GM19239 (cell line): Measurements from ENCODE around the gene CNBD2.
"Not testable (repeated sequence)": the region's sequence is repeated elsewhere in the genome, so short reads cannot be mapped to it uniquely, and the experiment has no call there.

Experiments
- DNase-seq: peaks from one replicate; pipeline ENCODE4 v3.0.0; 2011; ENCODE audit warnings: low spot score; ENCODE audit not compliant: insufficient read length
- FAIRE-seq: peaks from 2 replicates; lab custom pipeline; 2011; peaks lifted over from hg19 to GRCh38; lab: Jason Lieb, UNC

CNBD2 gene

GRCh38 chr20:35972462-35972861, 4.1 kb downstream of the CNBD2 start:
- DNase-seq (no peak), FAIRE-seq (no peak)

DNA sequence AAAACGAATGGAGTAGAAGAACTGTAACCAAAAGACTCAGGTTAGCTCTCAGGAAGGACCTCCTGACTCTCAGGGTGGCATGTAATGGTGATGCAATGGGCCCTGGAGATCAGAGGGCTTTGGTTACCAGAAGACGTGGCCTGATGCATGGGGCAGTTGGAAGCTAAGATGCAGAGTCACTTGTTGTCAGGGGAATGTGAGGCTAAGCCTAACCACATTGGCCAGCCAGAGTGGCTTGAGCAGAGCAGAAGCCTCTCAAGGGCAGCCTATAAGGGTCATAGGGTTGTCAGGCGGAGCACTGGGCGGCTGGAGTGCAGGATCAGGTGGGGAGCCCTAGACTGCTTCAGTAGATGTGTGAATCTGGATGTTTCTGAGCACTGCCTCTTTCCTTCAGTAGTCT, 5.9 kb downstream of the CNBD2 start:
- FAIRE-seq (no peak), DNase-seq (no peak)

DNA sequence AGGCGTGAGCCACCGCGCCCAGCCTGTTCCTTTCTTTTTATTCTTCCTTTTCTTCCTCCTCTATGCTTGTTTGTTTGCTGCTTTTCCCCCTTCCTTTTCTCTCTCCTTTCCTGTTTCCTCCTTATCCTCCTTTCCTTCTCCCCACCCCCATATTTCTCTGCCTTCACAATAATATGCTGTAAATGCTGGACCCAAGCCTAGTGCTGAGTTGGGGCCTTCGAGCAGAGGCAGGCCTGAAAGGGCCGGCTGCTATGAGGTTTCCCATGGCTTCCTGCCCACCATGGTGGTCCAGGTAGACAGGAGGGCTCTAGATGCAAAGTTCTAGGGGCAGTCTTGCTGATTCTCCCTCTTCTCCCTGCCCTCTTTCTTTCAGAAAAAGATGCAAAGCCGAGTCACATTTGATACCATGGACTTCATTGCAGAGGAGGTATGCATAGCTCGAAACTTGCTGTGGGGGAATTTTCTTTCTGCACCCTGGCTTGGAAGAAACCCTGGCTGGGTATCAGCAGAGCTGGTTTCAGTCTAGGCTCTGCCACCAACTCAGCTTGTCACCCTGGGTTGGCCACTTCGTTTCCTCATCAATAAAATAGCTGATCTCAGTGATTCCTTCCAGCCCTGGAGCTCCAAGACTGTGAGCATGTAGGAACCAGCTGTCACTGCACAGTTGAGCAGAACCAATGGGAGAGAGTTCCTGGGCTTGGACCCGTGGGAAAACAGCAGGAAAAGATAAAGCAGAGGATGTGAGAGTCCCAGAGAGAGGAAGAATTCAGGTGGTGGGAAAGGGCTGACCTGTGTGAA, 7.4 kb downstream of the CNBD2 start:
- no peak for DNase-seq
- FAIRE-seq, result no peak

DNA sequence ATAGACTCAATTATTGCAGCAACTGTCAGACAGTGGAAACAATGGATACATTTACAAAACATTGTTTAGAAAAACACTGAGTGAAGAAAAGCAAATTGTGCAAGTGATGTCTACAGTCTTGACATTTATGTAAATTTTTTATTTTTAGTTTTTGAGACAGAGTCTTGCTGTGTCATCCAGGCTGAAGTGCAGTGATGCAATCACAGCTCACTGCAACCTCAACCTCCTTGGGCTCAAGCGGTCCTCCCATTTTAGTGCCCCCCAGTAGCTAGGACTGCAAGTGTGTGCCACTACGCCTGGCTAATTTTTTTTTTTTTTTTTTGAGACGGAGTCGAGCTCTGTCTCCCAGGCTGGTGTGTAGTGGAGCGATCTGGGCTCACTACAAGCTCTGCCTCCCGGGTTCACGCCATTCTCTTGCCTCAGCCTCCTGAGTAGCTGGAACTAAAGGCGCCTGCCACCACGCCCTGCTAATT, 9.7 kb downstream of the CNBD2 start:
- FAIRE-seq (no peak), DNase-seq (no peak)

DNA sequence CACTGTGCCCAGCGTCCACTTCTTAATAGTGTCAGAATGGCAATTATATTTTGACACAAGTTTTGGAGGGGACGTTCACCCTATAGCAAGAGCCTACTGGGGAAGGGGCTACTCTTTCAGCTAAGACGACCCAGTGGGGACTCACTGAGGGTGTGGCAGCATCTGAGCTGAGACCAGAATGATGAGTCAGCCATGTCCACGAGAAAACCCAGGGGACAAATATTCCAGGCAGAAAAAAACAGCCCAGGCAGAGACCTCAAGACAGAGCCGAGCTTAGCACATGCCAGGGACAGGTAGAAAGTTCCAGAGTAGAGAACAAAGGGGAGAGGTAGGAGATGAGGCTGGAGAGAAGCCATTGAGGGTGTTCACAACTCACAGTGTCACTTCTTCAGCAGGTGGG, 11.2 kb downstream of the CNBD2 start:
- FAIRE-seq, result no peak
- DNase-seq, result no peak

DNA sequence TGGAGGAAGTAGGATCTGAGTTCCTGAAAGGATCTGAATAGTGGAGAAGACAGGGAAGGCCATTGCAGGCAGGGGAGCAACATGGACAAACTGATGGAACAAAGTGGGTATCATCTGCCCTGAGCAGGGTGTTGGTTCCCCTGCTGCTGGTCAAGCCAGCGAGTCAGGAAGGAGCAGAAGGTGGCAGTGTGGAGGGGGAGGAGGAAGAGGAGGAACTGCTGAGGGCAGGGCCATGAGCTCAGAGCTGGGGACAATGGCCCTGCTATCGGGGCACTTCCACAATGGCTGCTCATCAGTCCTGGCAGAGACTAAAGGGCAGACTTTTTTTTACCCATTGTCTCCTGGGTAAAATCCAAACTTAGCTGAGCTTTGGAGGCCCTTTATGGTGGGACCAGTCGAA, 13.6 kb downstream of the CNBD2 start:
- DNase-seq, result no peak
- no peak for FAIRE-seq

DNA sequence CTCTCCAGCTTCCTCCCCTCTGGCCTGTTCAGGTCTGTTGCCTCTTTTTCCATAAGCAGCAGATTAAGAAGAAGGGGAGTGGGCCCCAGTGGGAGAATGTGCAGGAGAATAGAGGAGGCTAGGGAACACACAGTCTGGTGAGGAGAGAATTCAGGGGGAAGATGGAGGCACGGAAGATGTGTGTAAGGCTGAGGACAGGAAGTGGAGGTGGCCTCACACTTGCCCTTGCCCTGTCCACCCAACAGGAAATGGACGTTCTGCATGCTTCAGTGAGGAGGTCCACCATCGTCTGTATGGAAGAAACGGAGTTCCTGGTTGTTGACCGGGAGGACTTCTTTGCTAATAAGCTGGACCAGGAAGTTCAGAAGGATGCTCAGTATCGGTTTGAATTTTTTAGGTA, 16.0 kb downstream of the CNBD2 start:
- DNase-seq, result no peak
- FAIRE-seq, result no peak

- FAIRE-seq, result no peak
- DNase-seq, result no peak
Observed at GRCh38 chr20:35985806-35986205, 17.4 kb downstream of the CNBD2 start.

DNA sequence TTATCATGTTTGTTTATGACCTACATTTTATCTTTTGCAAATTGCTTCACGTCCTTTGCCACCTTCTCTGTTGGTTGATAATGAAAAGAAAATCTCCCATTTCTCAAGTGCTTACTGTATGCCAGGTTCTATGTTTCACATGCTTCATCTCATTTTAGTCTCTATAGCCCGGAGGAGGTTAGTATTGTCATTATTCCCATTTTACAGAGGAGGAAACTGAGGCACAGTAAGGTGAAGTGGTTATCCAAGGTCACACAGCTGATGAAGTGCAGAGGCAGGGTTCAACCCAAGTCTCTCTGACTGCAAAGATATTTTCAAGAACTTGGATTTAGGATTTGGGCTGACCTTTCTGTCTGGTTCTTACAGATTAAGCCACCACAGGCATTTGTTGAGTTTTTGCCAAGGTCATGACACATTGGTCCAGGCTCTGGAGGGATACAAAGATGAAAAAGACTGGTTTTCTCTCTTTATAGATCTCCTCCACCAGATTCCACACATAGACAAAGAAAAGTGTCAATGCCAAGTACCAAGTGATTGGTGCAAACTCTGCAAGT, 20.6 kb downstream of the CNBD2 start:
- DNase-seq (no peak), FAIRE-seq (no peak)

GRCh38 chr20:35991142-35991771, 22.9 kb downstream of the CNBD2 start:
- FAIRE-seq (no peak), DNase-seq (no peak)

DNA sequence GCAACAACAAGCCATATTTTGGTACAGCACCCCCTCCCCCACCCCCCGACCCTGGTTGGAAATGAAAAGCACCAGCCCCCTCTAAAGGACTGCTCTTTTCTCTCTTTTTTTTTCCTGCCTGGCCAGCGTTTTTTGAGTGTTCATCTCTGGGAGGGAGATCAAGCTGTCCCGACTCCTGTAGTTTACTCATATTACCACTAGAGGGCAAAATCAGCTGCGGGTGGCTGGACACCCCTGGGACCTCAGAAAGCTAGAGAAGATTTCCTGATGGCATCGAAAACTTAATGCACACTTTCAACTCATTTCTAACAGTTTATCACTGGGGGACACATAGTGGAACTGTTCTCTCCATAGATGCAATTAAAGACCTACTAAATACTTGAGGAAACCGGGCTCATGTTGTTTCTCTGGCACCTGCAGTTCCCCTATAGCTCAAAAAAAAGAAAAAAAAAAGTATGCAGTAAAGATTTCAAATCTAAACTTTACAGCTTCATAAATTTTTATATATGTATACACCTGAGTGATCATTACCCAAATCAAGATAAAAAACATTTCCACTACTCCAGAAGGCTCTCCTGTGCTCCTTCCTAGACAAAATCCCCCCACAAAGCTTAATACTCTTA, 24.4 kb downstream of the CNBD2 start:
- DNase-seq, result peak; percentile 79
- FAIRE-seq, result peak; percentile 61

DNA sequence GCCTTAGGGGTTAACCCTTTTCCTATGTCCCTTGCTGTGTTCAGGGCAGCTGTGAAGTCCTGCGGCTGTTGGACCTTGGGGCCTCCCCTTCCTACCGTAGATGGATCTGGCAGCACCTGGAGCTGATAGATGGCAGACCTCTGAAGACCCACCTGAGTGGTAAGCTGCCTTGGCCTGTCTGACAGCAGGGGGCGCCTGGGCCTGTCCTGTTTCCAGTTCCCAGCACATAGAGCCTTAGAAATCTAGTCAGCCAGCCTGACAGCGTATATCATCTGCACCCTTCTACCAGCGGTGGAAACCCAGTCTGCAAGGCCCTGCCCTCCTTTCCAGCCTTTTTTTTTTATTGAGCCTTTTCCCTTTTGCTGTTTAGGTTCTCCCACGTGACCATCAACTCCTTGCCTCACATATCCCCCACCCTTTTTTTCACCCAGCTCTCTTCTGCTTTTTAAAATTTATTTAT, 26.6 kb downstream of the CNBD2 start:
- DNase-seq (peak; percentile 71), FAIRE-seq (peak; percentile 39)

DNA sequence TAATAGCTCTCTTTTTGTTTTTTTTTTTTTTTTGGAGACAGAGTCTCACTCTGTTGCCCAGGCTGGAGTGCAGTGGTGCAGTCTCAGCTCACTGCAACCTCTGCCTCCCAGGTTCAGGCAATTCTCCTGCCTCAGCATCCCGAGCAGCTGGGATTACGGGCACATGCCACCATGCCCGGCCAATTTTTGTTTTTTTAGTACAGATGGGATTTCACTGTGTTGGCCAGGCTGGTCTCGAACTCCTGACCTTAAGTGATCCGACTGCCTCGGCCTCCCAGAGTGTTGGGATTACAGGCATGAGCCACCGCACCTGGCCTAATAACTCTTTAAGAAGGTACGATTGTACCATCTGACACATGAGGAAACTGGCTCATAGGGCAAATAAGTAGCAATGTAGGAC, 28.1 kb downstream of the CNBD2 start:
- FAIRE-seq, DNase-seq: not testable (repeated sequence)

- FAIRE-seq, DNase-seq: not testable (repeated sequence)
Observed at GRCh38 chr20:36001331-36001730, 32.9 kb downstream of the CNBD2 start.

- DNase-seq (no peak), FAIRE-seq (no peak)
Observed at GRCh38 chr20:36002855-36003254, 34.5 kb downstream of the CNBD2 start.

DNA sequence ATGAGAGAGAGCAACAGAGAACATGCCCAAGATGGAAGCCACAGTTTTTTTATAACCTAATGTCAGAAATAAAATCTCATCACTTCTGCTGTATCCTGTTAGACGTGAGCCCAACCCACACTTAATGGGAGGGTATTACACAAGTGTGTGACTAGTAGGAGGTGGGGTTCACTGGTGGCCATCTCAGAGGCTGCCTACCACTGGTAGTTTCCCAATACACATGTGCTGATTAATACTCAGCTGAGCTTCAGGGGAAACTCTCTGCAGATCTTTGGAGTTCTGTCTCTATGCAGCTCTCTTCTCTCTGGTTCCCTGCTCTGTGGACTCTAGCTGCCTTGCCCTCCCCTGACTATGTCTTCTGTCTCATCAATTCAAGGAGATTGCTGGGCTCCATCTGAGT, 35.7 kb downstream of the CNBD2 start:
- no peak for FAIRE-seq
- no peak for DNase-seq

- DNase-seq, result no peak
- no peak for FAIRE-seq
Observed at GRCh38 chr20:36008461-36009035, 40.2 kb downstream of the CNBD2 start.

GRCh38 chr20:36010076-36010475, 41.7 kb downstream of the CNBD2 start:
- no peak for DNase-seq
- no peak for FAIRE-seq

- DNase-seq, result no peak
- no peak for FAIRE-seq
Observed at GRCh38 chr20:36010825-36011224, 42.4 kb downstream of the CNBD2 start.

GRCh38 chr20:36015806-36016403, 47.5 kb downstream of the CNBD2 start:
- DNase-seq, result no peak
- no peak for FAIRE-seq
